GM19239 (cell line): ENCODE measurements around the gene ANKRD40.

Experiments used
- DNase-seq: peaks from one replicate; pipeline ENCODE4 v3.0.0; 2011; ENCODE audit warnings: low spot score; ENCODE audit not compliant: insufficient read length
- FAIRE-seq: peaks from 2 replicates; lab custom pipeline; 2011; peaks lifted over from hg19 to GRCh38; lab: Jason Lieb, UNC

The ANKRD40 gene

GRCh38 chr17:50657627-50658026 is 50.1 kb downstream of the ANKRD40 start:
- FAIRE-seq (no peak), DNase-seq (no peak)

- no peak for FAIRE-seq
Measured at GRCh38 chr17:50657054-50657453, 50.7 kb downstream of the ANKRD40 start.

GRCh38 chr17:50656509-50656908 is 51.2 kb downstream of the ANKRD40 start:
- DNase-seq (no peak), FAIRE-seq (no peak)

More at GRCh38 chr17:50657054-50657453, 50.7 kb downstream of the ANKRD40 start:
- DNase-seq: no peak

- no peak for FAIRE-seq
- DNase-seq: no peak
Measured at GRCh38 chr17:50653738-50654137, 54.0 kb downstream of the ANKRD40 start.

GRCh38 chr17:50651661-50652060 is 56.1 kb downstream of the ANKRD40 start:
- DNase-seq (no peak), FAIRE-seq (no peak)

- no peak for FAIRE-seq
Measured at GRCh38 chr17:50649042-50649908, 58.4 kb downstream of the ANKRD40 start.

GRCh38 chr17:50647187-50647586 is 60.5 kb downstream of the ANKRD40 start:
- DNase-seq (no peak), FAIRE-seq (no peak)

More at GRCh38 chr17:50649042-50649908, 58.4 kb downstream of the ANKRD40 start:
- no peak for DNase-seq

- DNase-seq (no peak), FAIRE-seq (no peak)
Measured at GRCh38 chr17:50645748-50646682, 61.7 kb downstream of the ANKRD40 start.
